Measurements from ENCODE around the gene ADISSP.

DNA sequence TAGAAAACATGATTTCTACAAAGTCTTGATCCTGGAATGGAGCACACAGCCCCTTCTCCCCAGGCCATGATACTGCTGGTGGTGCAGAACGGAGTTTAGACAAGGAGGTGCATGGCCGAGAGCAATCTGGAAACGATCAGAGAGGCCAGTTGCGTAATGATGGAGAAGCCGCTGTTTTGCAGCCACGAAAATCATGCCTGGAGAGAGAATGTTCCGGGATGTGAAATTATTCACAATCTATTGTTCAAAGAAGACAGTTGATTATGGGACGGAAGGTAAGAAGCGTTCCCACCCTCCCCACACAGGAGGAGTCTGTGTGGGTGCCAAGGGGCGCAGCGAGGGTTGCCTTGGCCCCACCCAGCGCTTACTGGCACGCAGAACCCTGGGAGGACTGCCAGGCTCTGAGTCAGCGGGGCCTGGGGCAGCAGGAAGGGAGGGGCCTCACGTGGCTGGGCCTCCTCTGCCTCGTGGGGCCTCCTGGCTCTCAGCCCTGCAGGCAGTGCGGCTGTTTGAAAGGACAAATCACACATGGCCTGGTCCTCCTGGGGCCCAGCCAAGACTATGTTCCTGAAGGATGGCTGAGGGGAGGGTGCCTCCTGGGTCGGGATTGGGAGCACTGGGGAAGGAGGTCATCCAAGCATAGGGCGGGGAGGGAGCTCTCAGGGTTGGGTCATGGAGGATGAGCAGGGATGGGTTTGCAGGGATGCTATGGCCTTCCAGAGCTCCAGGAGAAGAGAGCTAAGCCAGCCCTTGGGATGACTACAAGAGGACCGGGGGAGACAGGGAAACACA, 44.1 kb upstream of the ADISSP start:
- TF ChIP-seq CTCF (IDR thresholded peaks at IDR 0.05; ENCODE audit: low read length) (no peak), EZH2 (IDR thresholded peaks at IDR 0.05; ENCODE audit: borderline replicate concordance, low read length) (no peak)

Data from OCI-LY1 (cell line).